ENCODE results near the gene UBAC1.

The UBAC1 gene

DNA sequence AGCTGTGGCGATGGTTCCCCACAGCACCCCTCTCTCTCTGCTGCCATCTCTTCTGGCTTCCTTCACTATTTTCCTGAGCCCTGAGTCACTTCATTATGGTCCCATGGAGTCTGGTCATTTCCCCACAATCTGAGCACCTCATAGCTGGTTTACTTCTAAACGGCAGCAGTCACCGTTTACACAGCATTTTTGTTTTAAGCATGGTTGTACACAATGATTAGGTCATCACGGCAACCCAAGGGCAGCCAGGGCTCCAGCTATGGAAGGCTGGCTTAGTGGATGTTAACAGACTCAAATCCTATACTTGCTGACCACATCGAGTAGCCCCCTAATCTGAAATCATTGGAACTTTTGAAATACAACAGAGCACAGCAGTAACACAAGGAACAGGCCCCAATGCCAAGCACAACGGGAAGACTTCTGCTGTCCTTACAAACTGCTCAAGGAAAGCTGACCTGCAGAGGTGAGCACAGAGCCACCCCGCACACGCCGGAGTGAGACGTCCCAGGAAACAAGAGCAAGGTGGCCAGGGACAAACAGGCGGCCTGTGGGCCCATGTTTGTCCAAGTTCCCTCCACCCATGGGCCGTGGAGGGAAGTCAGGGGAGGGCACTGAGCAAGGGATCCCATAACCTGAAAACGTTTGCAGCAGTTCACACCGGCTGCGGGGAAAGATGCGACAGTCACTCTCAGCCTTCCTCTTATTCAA, 76.7 kb downstream of the UBAC1 start:
- no peak for DNase-seq (ENCODE audit: low spot score)

DNA sequence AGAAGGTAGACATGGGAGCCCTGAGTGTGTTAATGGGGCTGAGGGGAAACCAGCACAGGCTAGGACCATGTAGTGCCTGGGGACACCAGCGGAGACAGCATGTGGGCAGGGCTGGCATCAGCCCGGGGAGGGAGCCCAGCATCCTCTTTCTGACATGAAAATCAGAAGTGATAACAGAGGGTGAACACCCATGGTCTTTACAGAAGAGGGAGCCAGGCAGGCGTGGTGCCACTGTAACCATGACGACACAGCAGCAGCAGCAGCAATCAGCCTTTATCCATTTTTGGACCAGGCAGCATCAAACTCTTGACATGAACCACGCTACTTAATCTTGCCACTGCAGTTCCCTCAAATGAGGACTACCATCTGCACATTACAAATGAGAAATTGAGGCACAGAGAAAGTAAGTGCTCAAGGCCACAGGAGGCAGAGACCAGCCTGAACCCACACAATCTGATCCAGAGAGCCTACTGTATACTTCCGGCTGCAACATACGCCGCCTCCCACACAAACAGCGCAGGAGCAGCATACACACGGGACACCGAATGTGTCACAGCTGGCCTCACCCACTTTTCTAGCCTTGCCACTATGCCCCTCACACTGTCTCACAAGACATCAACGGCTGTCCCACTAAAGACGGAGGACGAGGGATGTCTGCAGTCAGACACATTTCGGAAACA, 77.6 kb downstream of the UBAC1 start:
- no peak for DNase-seq (ENCODE audit: low spot score)
